ENCODE results near the gene GCN1.

- TF ChIP-seq, protein P1, sequence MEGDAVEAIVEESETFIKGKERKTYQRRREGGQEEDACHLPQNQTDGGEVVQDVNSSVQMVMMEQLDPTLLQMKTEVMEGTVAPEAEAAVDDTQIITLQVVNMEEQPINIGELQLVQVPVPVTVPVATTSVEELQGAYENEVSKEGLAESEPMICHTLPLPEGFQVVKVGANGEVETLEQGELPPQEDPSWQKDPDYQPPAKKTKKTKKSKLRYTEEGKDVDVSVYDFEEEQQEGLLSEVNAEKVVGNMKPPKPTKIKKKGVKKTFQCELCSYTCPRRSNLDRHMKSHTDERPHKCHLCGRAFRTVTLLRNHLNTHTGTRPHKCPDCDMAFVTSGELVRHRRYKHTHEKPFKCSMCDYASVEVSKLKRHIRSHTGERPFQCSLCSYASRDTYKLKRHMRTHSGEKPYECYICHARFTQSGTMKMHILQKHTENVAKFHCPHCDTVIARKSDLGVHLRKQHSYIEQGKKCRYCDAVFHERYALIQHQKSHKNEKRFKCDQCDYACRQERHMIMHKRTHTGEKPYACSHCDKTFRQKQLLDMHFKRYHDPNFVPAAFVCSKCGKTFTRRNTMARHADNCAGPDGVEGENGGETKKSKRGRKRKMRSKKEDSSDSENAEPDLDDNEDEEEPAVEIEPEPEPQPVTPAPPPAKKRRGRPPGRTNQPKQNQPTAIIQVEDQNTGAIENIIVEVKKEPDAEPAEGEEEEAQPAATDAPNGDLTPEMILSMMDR (IDR thresholded peaks at IDR 0.05): no peak
- TF ChIP-seq POLR2A (IDR thresholded peaks at IDR 0.05): no peak
Observed at GRCh38 chr12:120095331-120095730, 99.2 kb downstream of the GCN1 start.

All from heart left ventricle (tissue), 13 donors.